Upper lobe of right lung (tissue), 1 donor: ENCODE measurements around the gene CLCN2. TPM values are rescaled to one million over a fixed set of nuclear protein-coding genes. Genes with fewer than 3 reads are reported as not detected.

Experiments
- ATAC-seq: fragments of 200-7000 bp; cut with Tn5 transposase; one replicate; pipeline ENCODE4 v1.9.1; 2020; ENCODE audit warnings: mild to moderate bottlenecking, moderate library complexity
- DNase-seq: peaks from one replicate; pipeline ENCODE4 v3.0.0-alpha.2; 2020
- H3K27ac ChIP-seq: fragments of 200-600 bp; one replicate; pipeline ENCODE4 v1.8.0; 2022
- H3K27me3 ChIP-seq: fragments of 200-600 bp; one replicate; pipeline ENCODE4 v1.8.0; 2022; ENCODE audit warnings: mild to moderate bottlenecking
- H3K36me3 ChIP-seq: fragments of 200-600 bp; one replicate; pipeline ENCODE4 v1.8.0; 2022
- H3K4me1 ChIP-seq: fragments of 200-600 bp; one replicate; pipeline ENCODE4 v1.8.0; 2022
- H3K4me3 ChIP-seq: fragments of 200-600 bp; one replicate; pipeline ENCODE4 v1.8.0; 2022; ENCODE audit warnings: mild to moderate bottlenecking
- H3K9me3 ChIP-seq: fragments of 200-600 bp; one replicate; pipeline ENCODE4 v1.8.0; 2022
- CTCF ChIP-seq: fragments of 200-600 bp; IDR thresholded peaks from one replicate; pipeline ENCODE4 v1.8.0; 2022; ENCODE audit warnings: antibody characterized with exemption
- intact Hi-C: fragments of 100-400 bp; cut with DNase I; formaldehyde crosslinking; loops from one replicate; pipeline ENCODE4 v1.11.0; 2022
- total RNA-seq: library from RNA; stranded (reverse); fragmentation: NEBNext Ultra II Directional; extraction: Animal tissue kit (Norgen Biotek cat#: 25700); gene quantifications from one replicate; pipeline ENCODE4 v1.2.1, GENCODE V29; 2021
- donor health status: DM: no; HTN: yes; CAD: no; lungs with severe emphysema.

Gene CLCN2
- total RNA-seq, 1 donor from 2014 or later: 3.8 TPM

GRCh38 chr3:184388164-184388935 is 26.9 kb upstream of the CLCN2 start:
- Histone ChIP-seq H3K4me3 (no peak overlapping the region), H3K27ac (no peak overlapping the region), H3K9me3 (no peaks in the 10 kb centered on the region), H3K4me1 (no peaks in the 10 kb centered on the region), H3K36me3 (no peaks in the 10 kb centered on the region), H3K27me3 (no peaks in the 10 kb centered on the region)
- no peak for TF ChIP-seq CTCF
- ATAC-seq (no peak), DNase-seq (no peak)
- intact Hi-C loops: no loop called here

GRCh38 chr3:184387174-184387714 is 25.8 kb upstream of the CLCN2 start:
- Histone ChIP-seq H3K9me3 (no peaks in the 10 kb centered on the region), H3K27me3 (peaks cover 1% of the 10 kb centered on the region), H3K4me1 (no peaks in the 10 kb centered on the region), H3K36me3 (no peaks in the 10 kb centered on the region), H3K4me3 (no peak overlapping the region), H3K27ac (no peak overlapping the region)
- ATAC-seq: no peak
- no peak for TF ChIP-seq CTCF
- no peak for DNase-seq
- intact Hi-C loops: no loop called here

- Histone ChIP-seq H3K9me3 (no peaks in the 10 kb centered on the region), H3K4me1 (peaks cover 4% of the 10 kb centered on the region), H3K36me3 (no peaks in the 10 kb centered on the region), H3K4me3 (no peak overlapping the region), H3K27me3 (peaks cover 7% of the 10 kb centered on the region), H3K27ac (no peak overlapping the region)
- intact Hi-C loops: no loop called here
- TF ChIP-seq CTCF: no peak
- no peak for DNase-seq
- ATAC-seq: no peak
Observed at GRCh38 chr3:184386047-184386806, 24.8 kb upstream of the CLCN2 start.

GRCh38 chr3:184384856-184385422 is 23.5 kb upstream of the CLCN2 start:
- Histone ChIP-seq H3K4me3 (no peak overlapping the region), H3K36me3 (no peaks in the 10 kb centered on the region), H3K27me3 (peaks cover 15% of the 10 kb centered on the region), H3K9me3 (no peaks in the 10 kb centered on the region), H3K27ac (no peak overlapping the region), H3K4me1 (peaks cover 12% of the 10 kb centered on the region)
- ATAC-seq: no peak
- no peak for DNase-seq
- intact Hi-C loops: no loop called here
- no peak for TF ChIP-seq CTCF

GRCh38 chr3:184384342-184384741 is 22.9 kb upstream of the CLCN2 start:
- TF ChIP-seq CTCF: no peak
- Histone ChIP-seq H3K9me3 (no peaks in the 10 kb centered on the region), H3K27me3 (peaks cover 17% of the 10 kb centered on the region), H3K4me1 (peaks cover 12% of the 10 kb centered on the region), H3K36me3 (no peaks in the 10 kb centered on the region), H3K27ac (no peak overlapping the region), H3K4me3 (no peak overlapping the region)
- intact Hi-C loops: no loop called here
- DNase-seq (no peak), ATAC-seq (no peak)
